Hepatocyte (in vitro differentiated cells): ENCODE measurements around the gene RGS18. TPM values are rescaled to one million over a fixed set of nuclear protein-coding genes. Genes with fewer than 3 reads are reported as not detected.

ENCODE experiments used
- DNase-seq: peaks from one replicate; pipeline ENCODE4 v3.0.0-alpha.2; 2016; ENCODE audit warnings: low spot score
- H2AFZ ChIP-seq: fragments of 200-600 bp; sonication (generic); 2 replicates; pipeline ENCODE4 v1.6.0; 2016; ENCODE audit warnings: antibody characterized with exemption, mild to moderate bottlenecking
- H3K27ac ChIP-seq: fragments of 200-600 bp; sonication (generic); 2 replicates; pipeline ENCODE4 v1.5.1; 2016; ENCODE audit warnings: mild to moderate bottlenecking
- H3K27me3 ChIP-seq: fragments of 200-600 bp; sonication (generic); 2 replicates; pipeline ENCODE4 v1.6.1; 2016
- H3K36me3 ChIP-seq: fragments of 200-600 bp; sonication (generic); replicated peaks from 2 replicates; pipeline ENCODE4 v1.5.1; 2016; ENCODE audit warnings: low read depth; ENCODE audit not compliant: insufficient read depth
- H3K4me1 ChIP-seq: fragments of 200-600 bp; sonication (generic); 2 replicates; pipeline ENCODE4 v1.5.1; 2016; ENCODE audit warnings: mild to moderate bottlenecking, moderate library complexity; ENCODE audit not compliant: insufficient read depth
- H3K4me2 ChIP-seq: fragments of 200-600 bp; sonication (generic); 2 replicates; pipeline ENCODE4 v1.6.0; 2016
- H3K4me3 ChIP-seq: fragments of 200-600 bp; sonication (generic); 2 replicates; pipeline ENCODE4 v1.5.1; 2016; ENCODE audit warnings: mild to moderate bottlenecking
- H3K79me2 ChIP-seq: fragments of 200-600 bp; sonication (generic); 2 replicates; pipeline ENCODE4 v1.6.0; 2017; ENCODE audit warnings: mild to moderate bottlenecking
- H3K9me2 ChIP-seq: fragments of 200-600 bp; sonication (generic); replicated peaks from 2 replicates; pipeline ENCODE4 v1.6.0; 2017; ENCODE audit warnings: mild to moderate bottlenecking; ENCODE audit not compliant: insufficient read depth
- H3K9me3 ChIP-seq: fragments of 200-600 bp; sonication (generic); 2 replicates; pipeline ENCODE4 v1.5.1; 2016; ENCODE audit warnings: low read depth, mild to moderate bottlenecking
- H4K20me1 ChIP-seq: fragments of 200-600 bp; sonication (generic); 2 replicates; pipeline ENCODE4 v1.6.0; 2016; ENCODE audit warnings: mild to moderate bottlenecking; ENCODE audit not compliant: insufficient read depth, poor library complexity, severe bottlenecking
- CTCF ChIP-seq: fragments of 200-600 bp; sonication (generic); IDR thresholded peaks from 2 replicates; pipeline ENCODE4 v1.5.1; 2016; ENCODE audit warnings: antibody characterized with exemption, mild to moderate bottlenecking; ENCODE audit not compliant: poor library complexity
- EZH2 ChIP-seq: fragments of 200-600 bp; sonication (generic); IDR thresholded peaks from 2 replicates; pipeline ENCODE4 v1.6.1; 2016; ENCODE audit warnings: antibody characterized with exemption, mild to moderate bottlenecking, borderline replicate concordance
- EZH2phosphoT487 ChIP-seq: fragments of 200-600 bp; sonication (generic); IDR thresholded peaks from one replicate; pipeline ENCODE4 v1.6.1; 2018; ENCODE audit warnings: antibody characterized with exemption, mild to moderate bottlenecking, low read depth, moderate library complexity; ENCODE audit not compliant: unreplicated experiment, severe bottlenecking
- WGBS: methylation state at CpG from one replicate; pipeline ENCODE4 v1.1.6; 2016; ENCODE audit warnings: low lambda C conversion rate; ENCODE audit errors: missing lambda C conversion rate; 5-methylcytosine and 5-hydroxymethylcytosine counted together
- polyA plus RNA-seq: library from polyadenylated mRNA; unstranded; fragments of >200 nt; fragmentation: Nextera tagmentation; extraction: Ambion mirVana; gene quantifications from 2 replicates; pipeline ENCODE4 v1.2.1, GENCODE V29; 2016
- total RNA-seq: library from RNA; depleted of rRNA; stranded (reverse); fragments of >200 nt; gene quantifications from 2 replicates; pipeline ENCODE4 v1.2.3, GENCODE V29; 2014

RGS18 gene
- total and polyA plus RNA-seq, 2 experiments from 2014 or later: 0.13 TPM; not detected in 1

GRCh38 chr1:192133350-192133926 lies 24.8 kb upstream of the RGS18 start:
- H3K4me3 ChIP-seq: no peak overlapping the region
- H3K27ac ChIP-seq: no peak overlapping the region
- H3K4me2 ChIP-seq: no peak overlapping the region
- H4K20me1 ChIP-seq: no peaks in the 10 kb centered on the region
- 88% methylated on average over 1 of the region's 1 CpG for WGBS
- no peaks in the 10 kb centered on the region for H3K36me3 ChIP-seq
- H3K9me2 ChIP-seq: no peaks in the 10 kb centered on the region
- DNase-seq: no peak
- H3K27me3 ChIP-seq: no peaks in the 10 kb centered on the region
- TF ChIP-seq EZH2 (no peak), CTCF (no peak), EZH2phosphoT487 (no peak)
- no peaks in the 10 kb centered on the region for H3K9me3 ChIP-seq
- no peaks in the 10 kb centered on the region for H3K79me2 ChIP-seq
- H2AFZ ChIP-seq: no peak overlapping the region
- no peaks in the 10 kb centered on the region for H3K4me1 ChIP-seq

- no peaks in the 10 kb centered on the region for H3K9me2 ChIP-seq
- no peaks in the 10 kb centered on the region for H3K4me1 ChIP-seq
- DNase-seq: no peak
- no peaks in the 10 kb centered on the region for H3K27me3 ChIP-seq
- no peaks in the 10 kb centered on the region for H4K20me1 ChIP-seq
- H3K4me3 ChIP-seq: no peak overlapping the region
- no peak overlapping the region for H3K4me2 ChIP-seq
- H3K79me2 ChIP-seq: no peaks in the 10 kb centered on the region
- WGBS: 82% methylated on average over 1 of the region's 1 CpG
- H2AFZ ChIP-seq: no peak overlapping the region
- no peak overlapping the region for H3K27ac ChIP-seq
- no peaks in the 10 kb centered on the region for H3K9me3 ChIP-seq
- no peaks in the 10 kb centered on the region for H3K36me3 ChIP-seq
- TF ChIP-seq CTCF (no peak), EZH2phosphoT487 (no peak)
Observed at GRCh38 chr1:192140382-192140781, 17.9 kb upstream of the RGS18 start.

GRCh38 chr1:192147221-192147620 lies 11.0 kb upstream of the RGS18 start:
- no peak for DNase-seq

More at GRCh38 chr1:192147221-192147620, 11.0 kb upstream of the RGS18 start:
- no peaks in the 10 kb centered on the region for H3K36me3 ChIP-seq
- H3K9me2 ChIP-seq: no peaks in the 10 kb centered on the region
- no peaks in the 10 kb centered on the region for H3K4me1 ChIP-seq
- no peaks in the 10 kb centered on the region for H4K20me1 ChIP-seq
- no peaks in the 10 kb centered on the region for H3K79me2 ChIP-seq
- H3K27ac ChIP-seq: no peak overlapping the region
- 78% methylated on average over 3 of the region's 3 CpGs for WGBS
- H3K9me3 ChIP-seq: no peaks in the 10 kb centered on the region
- H2AFZ ChIP-seq: no peak overlapping the region
- no peaks in the 10 kb centered on the region for H3K27me3 ChIP-seq
- no peak overlapping the region for H3K4me2 ChIP-seq
- no peak overlapping the region for H3K4me3 ChIP-seq
- TF ChIP-seq CTCF (no peak), EZH2 (no peak), EZH2phosphoT487 (no peak)
